GM18519 (cell line): ENCODE data around the gene MIP.
"Not testable (repeated sequence)": the region's sequence is repeated elsewhere in the genome, so short reads cannot be mapped to it uniquely, and the experiment has no call there.

Source experiments
- ATAC-seq: cut with Tn5 transposase; IDR thresholded peaks from one replicate; pipeline ENCODE4 v1.9.1; 2021; ENCODE audit warnings: mild to moderate bottlenecking, moderate library complexity; ENCODE audit not compliant: unreplicated experiment, low FRiP score

Gene MIP

DNA sequence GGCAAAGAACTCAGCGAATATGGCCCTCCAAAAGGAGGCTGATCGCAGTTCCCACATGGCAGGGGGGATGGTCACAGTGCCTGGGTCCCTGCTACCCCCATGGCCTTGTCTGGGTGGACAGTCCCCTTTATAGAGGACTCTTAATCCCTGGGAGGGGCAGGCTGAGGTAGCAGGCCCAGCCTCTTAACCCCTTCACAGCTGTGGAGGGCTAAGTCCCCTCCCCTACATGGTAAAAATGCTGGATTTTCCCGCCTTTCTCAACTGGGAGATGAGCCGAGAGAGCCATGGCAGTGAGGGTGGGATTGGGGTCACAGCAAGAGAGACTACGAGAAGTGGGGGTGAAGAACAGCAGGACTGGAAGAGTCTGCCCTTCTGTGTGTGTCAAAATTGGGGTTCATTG lies at the start of gene MIP:
Gene MIP (minus strand): TSS at position 101 of the 400 bp plus-strand sequence. CDS start 44 bp downstream, at position 57.
- no peak for ATAC-seq

DNA sequence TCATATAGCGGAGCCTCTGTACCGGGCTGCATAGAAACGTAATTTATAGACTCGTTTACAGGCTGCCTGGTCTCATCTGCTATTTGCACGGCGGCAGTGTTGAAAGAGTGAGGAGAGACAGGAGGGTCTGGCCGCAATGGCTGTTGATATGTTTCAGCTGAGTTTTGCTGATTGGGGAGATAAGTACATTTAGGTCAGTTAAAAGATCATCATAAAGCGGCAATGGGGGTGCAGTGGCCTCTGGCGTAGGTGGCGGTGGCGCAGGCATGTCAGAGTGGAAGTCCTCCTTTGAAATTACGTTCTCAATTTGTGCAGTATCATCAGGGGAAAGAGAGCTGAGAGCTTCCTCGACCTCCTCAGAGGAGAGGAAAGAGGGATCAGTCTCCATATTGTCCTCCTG lies 45.4 kb upstream of the MIP start:
- not testable (repeated sequence) for ATAC-seq

DNA sequence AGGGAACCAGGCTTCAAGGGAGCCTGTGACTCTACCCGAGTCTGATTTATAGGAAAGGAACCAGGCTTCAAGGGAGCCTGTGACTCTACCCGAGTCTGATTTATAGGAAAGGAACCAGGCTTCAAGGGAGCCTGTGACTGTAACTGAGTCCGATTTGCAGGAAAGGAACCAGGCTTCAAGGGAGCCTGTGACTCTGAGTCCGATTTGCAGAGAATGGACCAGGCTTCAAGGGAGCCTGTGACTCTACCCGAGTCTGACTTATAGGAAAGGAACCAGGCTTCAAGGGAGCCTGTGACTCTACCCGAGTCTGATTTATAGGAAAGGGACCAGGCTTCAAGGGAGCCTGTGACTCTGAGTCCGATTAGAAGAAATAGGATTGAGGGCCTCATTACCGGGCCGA lies 45.0 kb upstream of the MIP start:
- not testable (repeated sequence) for ATAC-seq

DNA sequence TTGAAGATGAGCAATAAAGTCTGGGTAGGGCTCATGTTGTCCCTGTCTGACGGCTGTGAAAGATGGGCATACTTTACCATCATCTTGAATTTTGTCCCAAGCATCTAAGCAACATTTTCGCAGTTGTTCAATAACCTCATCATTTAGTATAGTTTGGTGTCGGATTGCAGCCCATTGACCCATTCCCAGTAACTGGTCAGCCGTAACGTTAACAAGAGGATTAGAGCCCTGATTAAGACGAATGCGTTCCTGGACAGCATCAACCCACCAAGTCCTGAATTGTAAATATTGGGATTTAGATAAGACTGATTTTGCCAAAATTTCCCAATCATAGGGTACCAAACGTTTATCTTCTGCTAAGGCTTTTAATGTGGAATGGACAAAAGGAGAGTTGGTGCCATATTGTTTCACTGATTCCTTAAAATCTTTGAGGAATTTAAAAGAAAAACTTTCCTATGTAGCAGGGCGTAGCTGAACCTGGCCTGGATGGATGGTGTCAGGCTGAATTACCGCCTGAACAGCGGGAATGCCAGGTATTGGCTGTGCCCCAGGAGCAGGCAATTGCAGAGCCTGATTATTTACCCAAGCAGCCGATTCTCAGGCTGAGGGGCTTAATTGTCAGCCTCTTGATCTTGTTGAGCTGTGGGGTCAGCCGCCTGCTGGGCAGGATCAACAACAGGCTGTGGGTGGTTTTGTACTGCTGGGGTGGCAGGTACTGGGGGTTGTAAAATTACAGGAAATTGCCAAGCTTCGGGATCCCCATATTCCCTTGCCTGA lies 43.9 kb upstream of the MIP start:
- not testable (repeated sequence) for ATAC-seq

DNA sequence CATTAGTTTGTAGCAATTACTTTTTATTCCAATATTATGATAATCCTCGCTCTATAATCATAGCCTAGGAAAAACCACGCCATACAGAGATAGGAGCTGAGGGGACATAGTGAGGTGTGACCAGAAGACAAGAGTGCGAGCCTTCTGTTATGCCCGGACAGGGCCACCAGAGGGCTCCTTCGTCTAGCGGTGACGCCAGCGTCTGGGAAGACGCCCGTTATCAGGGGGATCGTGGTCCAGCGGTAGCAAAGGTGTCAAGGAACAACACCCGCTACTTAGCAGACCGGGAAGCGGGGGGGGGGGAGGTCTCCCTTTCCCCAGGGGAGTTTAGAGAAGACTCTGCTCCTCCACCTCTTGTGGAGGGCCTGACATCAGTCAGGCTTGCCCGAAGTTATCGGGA lies 42.2 kb upstream of the MIP start:
- not testable (repeated sequence) for ATAC-seq

DNA sequence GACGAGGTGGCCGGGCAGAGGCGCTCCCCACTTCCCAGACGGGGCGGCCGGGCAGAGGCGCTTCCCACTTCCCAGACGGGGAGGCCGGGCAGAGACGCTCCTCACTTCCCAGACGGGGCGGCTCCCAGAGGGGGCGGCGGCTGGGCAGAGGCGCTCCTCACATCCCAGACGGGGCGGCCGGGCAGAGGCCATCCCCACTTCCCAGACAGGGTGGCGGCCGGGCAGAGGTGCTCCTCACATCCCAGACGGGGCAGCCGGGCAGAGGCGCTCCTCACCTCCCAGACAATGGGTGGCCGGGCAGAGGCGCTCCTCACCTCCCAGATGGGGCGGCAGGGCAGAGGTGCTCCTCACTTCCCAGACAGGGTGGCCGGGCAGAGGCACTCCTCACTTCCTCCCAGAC lies 40.0 kb upstream of the MIP start:
- ATAC-seq: not testable (repeated sequence)

DNA sequence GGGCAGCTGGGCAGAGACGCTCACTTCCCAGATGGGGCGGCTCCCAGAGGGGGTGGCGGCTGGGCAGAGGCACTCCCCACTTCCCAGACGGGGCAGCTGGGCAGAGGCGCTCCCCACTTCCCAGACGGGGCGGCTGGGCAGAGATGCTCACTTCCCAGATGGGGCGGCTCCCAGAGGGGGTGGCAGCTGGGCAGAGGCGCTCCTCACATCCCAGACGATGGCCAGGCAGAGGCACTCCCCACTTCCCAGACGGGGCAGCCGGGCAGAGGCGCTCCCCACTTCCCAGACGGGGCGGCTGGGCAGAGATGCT lies 39.6 kb upstream of the MIP start:
- not testable (repeated sequence) for ATAC-seq

DNA sequence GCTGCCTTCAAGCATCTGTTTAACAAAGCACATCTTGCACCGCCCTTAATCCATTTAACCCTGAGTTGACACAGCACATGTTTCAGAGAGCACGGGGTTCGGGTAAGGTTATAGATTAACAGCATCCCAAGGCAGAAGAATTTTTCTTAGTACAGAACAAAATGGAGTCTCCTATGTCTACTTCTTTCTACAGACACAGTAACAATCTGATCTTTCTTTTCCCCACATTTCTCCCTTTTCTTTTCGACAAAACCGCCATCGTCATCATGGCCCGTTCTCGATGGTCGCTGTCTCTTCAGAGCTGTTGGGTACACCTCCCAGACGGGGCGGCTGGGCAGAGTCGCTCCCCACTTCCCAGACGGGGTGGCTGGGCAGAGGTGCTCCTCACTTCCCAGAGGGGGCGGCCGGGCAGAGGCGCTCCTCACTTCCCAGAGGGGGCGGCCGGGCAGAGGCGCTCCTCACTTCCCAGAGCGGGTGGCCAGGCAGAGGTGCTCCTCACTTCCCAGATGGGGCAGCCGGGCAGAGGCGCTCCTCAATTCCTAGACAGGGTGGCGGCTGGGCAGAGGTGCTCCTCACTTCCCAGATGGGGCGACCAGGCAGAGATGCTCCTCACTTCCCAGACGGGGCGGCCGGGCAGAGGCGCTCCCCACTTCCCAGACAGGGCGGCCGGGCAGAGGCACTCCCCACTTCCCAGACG lies 39.1 kb upstream of the MIP start:
- ATAC-seq: not testable (repeated sequence)

DNA sequence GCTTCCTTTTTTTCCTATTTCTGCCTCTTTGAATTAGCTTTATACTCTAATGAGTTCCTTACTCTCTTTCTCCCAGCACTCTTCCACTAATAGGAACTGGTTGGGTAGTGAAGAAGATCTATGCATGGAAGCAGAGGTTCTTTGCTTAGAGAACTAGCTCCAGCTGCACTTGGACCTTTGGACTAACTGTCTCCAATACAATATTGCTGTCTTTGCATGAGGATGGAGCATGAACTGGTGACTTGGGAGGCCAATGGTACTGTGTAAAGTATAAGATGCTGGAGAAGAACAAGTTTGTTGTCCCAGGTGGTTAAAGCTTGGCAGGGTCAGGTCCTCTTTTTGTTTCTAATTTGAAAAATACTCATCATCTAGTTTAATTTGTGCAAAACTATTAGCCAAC lies 35.9 kb upstream of the MIP start:
- ATAC-seq: no peak

DNA sequence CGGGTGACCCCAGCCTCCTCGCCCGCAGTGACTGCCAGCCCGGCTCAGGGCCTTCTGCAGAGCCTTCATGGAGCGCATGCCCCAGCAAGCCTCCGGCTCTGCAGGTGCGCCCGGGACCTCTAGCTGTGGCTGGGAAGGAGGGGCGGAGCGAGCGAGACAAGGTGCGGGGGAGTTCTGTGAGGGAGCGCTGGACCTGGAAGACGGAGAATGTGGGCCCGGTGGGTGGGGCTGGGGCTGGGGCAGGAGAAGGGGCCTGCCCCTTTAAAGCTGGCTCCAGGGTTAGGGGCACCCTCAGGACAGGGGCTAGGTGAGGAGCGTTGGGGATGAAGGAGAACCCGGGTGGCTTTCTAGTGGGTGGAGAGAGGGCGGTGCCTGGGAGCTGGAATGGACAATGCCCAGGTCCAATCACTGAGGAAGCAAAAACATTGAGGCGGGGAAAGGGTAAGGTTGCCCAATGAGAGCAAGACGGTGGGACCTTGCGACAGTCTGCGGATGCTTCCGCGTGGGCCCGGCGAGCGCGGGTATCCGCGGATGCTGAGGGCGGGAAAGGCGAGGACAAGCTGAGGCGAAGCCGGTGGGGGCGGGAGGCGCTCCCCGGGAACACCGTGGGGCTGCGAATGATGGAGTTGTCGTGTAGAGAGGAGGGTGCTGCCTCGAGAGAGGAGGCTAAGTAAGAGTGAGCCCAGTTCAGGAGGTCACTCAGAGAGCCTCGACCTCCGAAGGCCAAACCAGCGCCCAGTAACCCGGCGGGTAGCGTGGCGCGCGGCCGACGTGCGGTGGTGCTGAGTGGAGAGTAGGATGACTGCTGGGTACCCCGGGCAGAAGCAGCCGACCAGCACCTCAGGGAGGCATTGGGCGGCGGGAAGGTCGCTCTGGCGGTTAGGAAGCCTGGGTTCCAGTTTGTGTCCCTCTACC lies 33.8 kb upstream of the MIP start, which contains the start of gene GLS2:
Gene GLS2 (minus strand): TSS at position 121 of the 915 bp plus-strand sequence. CDS start 43 bp downstream, at position 78.
- no peak for ATAC-seq

DNA sequence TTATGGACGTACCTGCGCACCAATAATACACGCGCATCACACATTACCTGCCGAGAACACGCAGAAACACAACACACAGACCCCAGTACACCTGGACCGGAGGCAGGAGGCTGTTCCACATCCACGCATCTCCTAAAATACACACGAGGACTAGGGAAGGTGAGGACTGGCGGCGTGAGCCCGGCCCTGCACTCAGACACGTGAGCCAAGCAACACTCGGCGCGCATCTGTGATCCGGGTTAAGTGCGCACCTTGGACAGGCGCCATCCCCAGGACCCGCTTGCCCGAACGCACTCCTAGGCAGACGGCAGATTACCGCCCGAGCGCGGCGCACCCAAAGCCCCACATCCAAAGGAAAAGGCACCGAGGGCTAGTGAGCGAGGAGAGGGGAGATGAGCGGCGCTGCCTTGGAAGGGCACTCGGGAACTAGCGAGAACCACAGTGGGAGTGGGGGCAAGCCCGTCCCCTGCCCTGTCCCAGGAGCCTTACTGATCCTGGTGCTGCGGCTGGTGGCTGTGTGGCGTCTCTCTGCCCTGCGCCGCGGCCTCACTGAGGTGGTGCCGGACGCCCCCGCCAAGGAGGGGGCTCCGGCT lies 33.1 kb upstream of the MIP start:
- ATAC-seq: no peak

DNA sequence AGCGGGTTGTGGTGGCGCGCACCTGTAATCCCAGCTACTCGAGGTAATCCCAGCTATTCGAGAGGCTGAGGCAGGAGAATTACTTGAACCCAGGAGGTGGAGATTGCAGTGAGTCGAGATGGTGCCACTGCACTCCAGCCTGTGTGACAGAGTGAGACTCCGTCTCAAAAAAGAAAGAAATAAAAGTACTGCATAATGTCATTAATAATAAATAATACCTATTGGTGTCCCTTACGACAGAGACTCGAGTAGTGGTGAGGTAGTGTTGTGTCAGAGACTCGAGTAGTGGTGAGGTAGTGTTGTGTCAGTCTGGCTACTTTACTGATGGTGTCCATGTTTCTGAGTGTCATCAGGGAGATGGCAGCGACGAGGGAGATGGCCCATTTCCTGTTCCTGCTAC lies 32.2 kb upstream of the MIP start:
- no peak for ATAC-seq

DNA sequence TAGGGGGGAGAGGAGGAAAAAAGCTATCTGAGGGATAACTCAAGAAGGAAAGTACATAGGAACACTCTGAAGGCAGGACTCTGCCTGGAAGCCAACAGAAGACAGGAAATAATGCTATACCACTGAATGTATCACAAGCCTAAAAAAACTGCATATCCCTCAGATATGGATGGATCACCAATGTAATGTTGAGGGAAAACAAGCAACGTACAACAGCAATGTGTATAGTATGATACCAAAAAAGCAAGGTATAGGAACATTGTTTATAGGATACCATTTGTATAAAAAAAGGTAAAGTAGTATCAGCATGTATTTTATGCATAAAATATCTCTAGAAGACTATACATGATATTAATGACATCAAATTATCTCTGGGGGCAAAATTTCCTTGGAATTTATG lies 30.1 kb upstream of the MIP start:
- no peak for ATAC-seq

DNA sequence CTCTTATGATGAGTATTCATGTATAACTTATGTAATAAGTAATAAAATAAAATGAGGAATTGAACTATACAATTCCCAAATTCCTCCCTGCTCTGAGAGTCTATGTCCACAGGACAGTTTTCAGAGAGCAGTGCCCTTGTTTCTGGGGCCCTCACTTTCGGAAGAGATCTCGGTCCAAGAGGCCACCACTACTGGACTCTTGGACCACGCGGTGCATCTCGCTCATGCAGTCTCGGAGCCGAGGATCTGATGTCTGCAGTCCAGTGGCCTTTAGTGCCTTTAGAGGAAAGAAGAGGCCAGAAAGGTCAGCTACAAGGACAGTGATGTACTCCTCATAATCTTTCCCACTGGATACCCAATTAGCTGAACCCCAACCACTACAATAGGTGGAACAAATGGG lies 25.2 kb upstream of the MIP start:
- ATAC-seq: no peak

DNA sequence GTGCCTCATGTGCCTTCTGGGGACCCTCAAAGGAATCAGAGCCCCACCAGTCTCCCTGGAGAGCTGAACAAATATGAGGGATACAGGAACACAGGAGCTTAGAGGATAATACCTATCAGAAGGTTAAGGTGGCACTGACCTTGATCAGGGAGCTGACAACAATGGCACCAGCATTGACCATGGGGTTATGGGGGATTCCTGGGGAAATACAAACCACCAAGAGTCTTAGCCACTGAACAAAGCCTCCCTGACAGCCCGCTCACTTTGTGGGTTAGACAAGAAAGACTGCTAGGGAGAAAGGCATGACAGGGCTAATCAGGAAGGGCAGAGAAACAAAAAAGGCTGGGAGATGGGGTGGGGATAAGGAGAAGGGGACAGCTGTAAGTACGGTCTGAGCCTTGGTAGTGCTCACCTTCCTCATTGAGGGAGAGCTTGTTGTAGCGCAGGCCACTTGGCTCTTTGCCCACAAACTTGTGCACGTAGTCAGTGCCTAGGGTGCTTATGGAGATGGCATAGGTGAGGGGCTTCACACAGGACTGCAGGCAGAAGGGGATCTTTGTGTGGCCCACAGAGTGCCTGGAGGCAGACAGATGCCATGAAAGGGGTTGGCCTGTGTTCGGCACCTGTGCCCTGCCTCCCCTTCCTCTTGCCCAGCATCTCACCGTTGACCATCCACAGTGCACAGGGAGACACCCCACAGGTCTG lies 23.2 kb upstream of the MIP start:
- ATAC-seq: no peak

DNA sequence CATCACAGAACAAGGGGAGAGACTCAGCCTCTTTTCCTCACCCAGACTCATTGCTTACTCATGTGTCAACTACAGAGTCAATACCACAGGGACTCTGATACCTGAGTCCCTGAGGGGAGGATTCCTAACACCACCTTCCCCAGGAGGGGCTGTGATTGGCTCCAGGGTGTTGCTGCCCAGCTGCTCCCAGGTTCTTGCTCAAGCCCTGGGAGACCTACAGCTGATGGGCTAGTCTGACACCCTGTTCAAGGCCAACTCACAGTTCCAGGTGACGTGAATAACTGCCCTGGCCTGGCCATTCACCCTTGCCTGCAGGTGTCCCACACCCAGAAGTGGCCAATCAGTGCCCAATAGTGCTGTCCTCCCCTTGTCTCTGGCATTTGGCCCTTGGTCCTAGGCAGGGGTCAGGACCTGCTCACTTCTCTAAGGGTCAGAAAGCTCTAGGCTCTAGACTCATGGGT lies 22.5 kb upstream of the MIP start:
- no peak for ATAC-seq

DNA sequence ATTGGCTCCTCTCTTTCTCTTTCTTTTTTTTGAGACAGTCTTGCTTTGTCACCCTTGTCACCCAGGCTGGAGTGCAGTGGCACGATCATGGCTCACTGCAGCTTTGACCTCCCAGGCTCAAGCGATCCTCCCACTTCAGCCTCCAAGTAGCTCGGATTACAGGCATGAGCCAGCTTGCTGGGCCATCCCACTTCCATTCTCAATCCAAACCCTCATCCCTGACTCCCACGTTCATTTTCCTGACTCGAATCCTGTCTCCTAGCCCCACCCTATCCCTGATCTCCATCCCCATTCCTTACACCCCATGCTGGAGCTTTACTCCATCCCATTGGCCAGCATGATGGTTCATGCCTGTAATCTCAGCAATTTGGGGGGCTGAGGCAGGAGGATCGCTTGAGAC lies 21.7 kb upstream of the MIP start:
- no peak for ATAC-seq

DNA sequence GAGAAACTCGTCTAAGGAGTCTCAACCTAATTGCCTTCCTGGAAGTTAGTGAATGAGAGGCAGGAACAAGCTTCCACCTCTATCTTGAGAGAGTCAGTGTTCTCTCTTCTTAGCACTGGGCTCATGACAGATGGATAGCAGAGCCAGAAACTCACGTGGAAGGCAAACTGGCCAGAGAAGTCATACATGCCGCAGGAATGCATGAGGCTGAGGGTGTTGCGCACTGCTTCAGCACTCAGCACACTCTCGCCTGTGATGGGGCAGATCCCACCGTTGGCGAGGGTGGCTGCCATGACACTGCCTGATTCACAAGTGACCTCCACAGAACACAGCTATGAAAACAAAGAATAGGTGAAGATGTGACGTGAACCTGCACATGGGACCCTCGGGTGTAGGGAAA lies 19.9 kb upstream of the MIP start:
- no peak for ATAC-seq

DNA sequence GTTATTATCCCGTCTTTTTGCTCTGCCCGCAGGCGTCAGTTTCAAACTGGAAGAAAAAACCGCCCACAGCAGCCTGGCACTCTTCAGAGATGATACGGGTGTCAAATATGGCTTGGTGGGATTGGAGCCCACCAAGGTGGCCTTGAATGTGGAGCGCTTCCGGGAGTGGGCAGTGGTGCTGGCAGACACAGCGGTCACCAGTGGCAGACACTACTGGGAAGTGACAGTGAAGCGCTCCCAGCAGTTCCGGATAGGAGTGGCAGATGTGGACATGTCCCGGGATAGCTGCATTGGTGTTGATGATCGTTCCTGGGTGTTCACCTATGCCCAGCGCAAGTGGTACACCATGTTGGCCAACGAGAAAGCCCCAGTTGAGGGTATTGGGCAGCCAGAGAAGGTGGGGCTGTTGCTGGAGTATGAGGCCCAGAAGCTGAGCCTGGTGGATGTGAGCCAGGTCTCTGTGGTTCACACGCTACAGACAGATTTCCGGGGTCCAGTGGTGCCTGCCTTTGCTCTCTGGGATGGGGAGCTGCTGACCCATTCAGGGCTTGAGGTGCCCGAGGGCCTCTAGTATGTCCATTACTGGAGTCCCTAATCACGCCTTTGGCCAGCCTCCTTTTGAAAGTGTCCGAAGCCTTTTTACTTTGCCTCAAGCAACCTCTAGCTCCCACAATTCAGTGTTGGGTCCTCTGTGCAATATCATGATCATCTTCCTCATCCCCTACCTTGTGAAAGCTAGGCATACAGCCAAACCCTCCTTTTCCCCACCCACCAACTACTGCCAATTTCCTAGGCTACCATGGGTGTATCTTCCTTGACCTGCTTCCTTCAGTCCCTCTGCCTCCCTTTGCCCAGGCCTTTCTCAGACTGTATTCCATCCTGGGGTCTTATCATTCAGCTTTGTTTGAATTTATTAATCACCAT lies 14.8 kb upstream of the MIP start:
- no peak for ATAC-seq
